Peyer's patch (tissue), 4 donors: ENCODE measurements around the gene COL23A1.

Experiments used
- CTCF ChIP-seq, 6 experiments: fragments of 450-650 bp in 4 of 6; fragments of 200-600 bp in 2 of 6; sonication (generic) in 1 of 6; IDR thresholded peaks; one replicate each; pipeline ENCODE4 v1.5.1; 2017 to 2019; ENCODE audit warnings: antibody characterized with exemption in 6 of 6, mild to moderate bottlenecking in 3 of 6, moderate library complexity in 1 of 6
- POLR2A ChIP-seq, 2 donors: fragments of 450-650 bp; IDR thresholded peaks; one replicate each; pipeline ENCODE4 v1.5.1; 2017; ENCODE audit warnings: antibody characterized with exemption in 2 of 2, mild to moderate bottlenecking in 2 of 2, moderate library complexity in 2 of 2

GRCh38 chr5:178426326-178427130 is 163.7 kb downstream of the COL23A1 start:
- no peak for TF ChIP-seq CTCF (IDR thresholded peaks at IDR 0.05)
- TF ChIP-seq POLR2A (IDR thresholded peaks at IDR 0.05) = no peak
